ENCODE data around the gene DENR. TPM values are rescaled to one million over a fixed set of nuclear protein-coding genes. Genes with fewer than 3 reads are reported as not detected.
"Not testable (repeated sequence)": the region's sequence is repeated elsewhere in the genome, so short reads cannot be mapped to it uniquely, and the experiment has no call there.

The DENR gene
- total RNA-seq, 1 donor from 2014 or later: 53.3 TPM

DNA sequence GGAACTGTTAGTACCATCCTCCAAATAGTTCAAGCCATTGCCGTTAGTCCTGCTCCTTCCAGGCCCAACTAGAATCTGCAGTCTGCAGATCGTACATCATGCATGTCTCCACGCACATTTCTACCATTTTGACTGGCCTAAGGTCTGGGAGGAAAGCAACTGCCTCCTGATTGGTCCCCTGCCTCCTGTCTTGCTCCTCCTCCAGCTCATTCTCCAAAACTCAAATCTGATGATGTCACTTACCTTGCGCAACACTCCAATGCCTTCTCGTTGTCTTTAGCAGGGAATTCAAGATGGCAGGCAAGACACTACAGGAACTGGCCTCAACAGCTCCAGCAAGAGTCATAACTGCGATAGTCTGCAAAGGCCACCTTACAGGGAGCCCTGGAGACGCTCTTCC, 12.3 kb upstream of the DENR start:
- TF ChIP-seq, protein P1, sequence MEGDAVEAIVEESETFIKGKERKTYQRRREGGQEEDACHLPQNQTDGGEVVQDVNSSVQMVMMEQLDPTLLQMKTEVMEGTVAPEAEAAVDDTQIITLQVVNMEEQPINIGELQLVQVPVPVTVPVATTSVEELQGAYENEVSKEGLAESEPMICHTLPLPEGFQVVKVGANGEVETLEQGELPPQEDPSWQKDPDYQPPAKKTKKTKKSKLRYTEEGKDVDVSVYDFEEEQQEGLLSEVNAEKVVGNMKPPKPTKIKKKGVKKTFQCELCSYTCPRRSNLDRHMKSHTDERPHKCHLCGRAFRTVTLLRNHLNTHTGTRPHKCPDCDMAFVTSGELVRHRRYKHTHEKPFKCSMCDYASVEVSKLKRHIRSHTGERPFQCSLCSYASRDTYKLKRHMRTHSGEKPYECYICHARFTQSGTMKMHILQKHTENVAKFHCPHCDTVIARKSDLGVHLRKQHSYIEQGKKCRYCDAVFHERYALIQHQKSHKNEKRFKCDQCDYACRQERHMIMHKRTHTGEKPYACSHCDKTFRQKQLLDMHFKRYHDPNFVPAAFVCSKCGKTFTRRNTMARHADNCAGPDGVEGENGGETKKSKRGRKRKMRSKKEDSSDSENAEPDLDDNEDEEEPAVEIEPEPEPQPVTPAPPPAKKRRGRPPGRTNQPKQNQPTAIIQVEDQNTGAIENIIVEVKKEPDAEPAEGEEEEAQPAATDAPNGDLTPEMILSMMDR (IDR thresholded peaks at IDR 0.05): no peak
- Mint-ChIP-seq H3K9me3 (no peaks in the 10 kb centered on the region), H3K4me1 (no peaks in the 10 kb centered on the region), H3K27ac (no peak overlapping the region), H3K27me3 (no peaks in the 10 kb centered on the region), H3K36me3 (ENCODE audit: low read depth) (no peaks in the 10 kb centered on the region), H3K4me3 (no peak overlapping the region)
- ChIA-PET POLR2A (interaction anchor here (0.8 kb wide), 1 partner anchor 473 kb away, joined by 3 read pairs; no protein-coding TSS in a partner anchor), CTCF (no interaction called here)
- ATAC-seq (ENCODE audit: low read depth) (no peak), DNase-seq (no peak)
- intact Hi-C loops (cut with micrococcal nuclease): no loop called here

DNA sequence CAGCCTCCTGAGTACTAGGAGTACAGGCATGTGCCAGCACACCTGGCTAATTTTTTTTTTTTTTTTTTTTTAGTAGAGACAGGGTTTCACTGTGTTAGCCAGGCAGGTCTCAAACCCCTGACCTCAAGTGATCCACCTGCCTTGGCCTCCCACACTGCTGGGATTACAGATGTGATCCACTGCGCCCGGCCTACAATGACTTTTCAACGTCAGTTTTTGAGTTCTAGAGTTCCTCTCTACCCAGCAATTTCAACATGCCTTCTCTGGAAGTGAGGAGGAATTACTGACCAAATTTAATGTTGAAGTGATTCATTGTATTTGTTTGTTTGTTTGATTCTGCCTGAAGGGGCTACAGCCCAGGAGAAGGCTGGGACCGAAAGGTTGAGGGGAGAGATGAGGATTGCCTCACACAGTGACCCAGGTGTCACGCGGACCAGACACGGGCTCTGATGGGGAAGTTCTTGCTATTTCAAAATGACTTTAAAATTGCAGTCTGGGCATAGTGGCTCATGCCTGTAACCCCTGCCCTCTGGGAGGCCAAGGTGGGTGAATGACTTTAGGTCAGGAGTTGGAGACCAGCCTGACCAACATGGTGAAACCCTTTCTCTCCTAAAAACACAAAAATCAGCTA, 8.6 kb upstream of the DENR start:
- Mint-ChIP-seq H3K27ac (no peak overlapping the region), H3K4me1 (no peaks in the 10 kb centered on the region), H3K36me3 (ENCODE audit: low read depth) (no peaks in the 10 kb centered on the region), H3K9me3 (no peaks in the 10 kb centered on the region), H3K4me3 (no peak overlapping the region), H3K27me3 (no peaks in the 10 kb centered on the region)
- TF ChIP-seq, protein P1 (IDR thresholded peaks at IDR 0.05): no peak
- ChIA-PET CTCF (no interaction called here), POLR2A (interaction anchor here (0.7 kb wide), 1 partner anchor 150 kb away, joined by 6 read pairs; no protein-coding TSS in a partner anchor)
- intact Hi-C loops (cut with micrococcal nuclease): no loop called here
- no peak for DNase-seq
- ATAC-seq (ENCODE audit: low read depth): no peak

DNA sequence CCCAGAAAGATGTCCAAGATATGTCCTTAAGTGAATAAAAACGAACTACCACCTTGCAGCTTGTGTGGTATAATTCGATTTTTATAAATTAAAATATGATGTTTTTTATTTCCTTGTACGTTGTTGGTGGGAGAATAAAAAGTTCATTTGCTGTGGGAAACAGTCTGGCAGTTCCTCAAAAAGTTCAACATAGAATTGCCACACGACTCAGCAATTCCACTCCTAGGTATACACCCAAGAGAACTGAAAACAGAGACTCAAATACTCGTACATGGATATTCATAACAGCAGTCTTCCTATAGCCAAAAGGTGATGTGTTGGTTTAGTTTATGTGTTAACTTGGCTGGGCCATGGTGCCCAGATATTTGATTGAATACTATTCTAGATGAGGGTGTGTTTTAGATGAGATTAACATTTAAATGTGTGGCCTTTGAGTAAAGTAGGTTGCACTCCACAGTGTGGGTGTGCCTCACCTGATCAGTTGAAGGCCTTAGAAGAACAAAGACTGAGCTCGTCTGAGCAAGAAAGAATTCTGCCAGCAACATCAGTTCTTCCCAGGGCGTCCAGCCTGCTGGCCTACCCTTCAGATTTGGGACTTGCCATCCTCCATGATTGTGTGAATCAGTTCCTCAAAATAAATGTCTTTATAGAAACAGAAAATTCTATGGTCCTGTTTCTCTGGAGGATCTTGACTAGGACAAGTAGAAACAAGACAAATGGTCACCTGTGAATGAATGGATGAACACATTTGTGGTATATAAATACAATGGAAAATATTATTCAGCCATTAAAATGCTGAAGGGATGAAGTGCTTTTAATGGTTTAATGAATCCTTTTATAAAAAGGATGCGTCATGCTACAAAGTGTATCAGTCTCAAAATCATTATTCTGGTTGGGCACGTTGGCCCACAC, 5.1 kb upstream of the DENR start:
- H3K4me3 Mint-ChIP-seq: no peak overlapping the region
- ChIA-PET POLR2A (interaction anchor here (0.6 kb wide), 2 partner anchors 20 to 36 kb away, joined by 3 to 5 read pairs; no protein-coding TSS in a partner anchor), CTCF (no interaction called here)

DNA sequence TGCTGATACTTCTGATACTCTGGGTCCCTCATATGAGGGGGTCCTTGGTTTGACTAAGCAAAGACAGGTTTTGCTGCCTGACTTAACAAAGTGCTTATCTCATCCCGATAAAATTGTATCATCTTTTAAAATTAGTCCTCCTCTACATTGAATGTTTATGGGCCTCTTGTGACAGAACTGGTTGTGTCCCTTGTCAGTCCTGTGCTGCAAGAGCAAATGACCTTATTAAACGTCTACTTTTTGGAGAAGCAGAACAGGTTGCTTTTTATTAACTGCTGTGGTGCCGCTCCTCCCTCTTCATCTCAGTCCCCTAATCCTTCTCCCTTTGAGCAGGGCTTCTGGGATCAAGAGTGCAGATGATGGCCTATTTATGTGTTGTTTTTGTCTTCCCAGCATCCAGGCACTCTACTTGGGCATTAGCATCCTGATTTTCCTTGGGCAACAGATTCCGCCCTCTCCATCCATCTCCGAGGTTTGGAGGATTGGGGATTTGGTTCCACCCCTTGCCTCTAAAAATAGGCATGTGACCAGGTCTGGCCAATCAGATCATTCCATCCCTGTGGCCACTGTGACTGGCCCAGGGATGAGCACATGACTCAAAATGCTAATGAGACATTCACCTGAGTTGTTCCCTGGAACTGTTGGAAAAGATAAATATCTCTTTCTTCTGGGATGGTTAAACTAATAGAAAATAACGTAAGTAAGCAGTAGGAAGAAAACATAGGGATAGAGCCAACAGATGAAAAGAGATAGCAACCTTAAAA, 2.9 kb upstream of the DENR start:
- peaks cover 36% of the 10 kb centered on the region for H3K4me1 Mint-ChIP-seq
- DNase-seq (no peak), ATAC-seq (ENCODE audit: low read depth) (no peak)
- ChIA-PET CTCF (no interaction called here), POLR2A (interaction anchor here (1.0 kb wide), 1 partner anchor 111 kb away, joined by 3 read pairs; no protein-coding TSS in a partner anchor)
- peaks cover 21% of the 10 kb centered on the region for H3K36me3 Mint-ChIP-seq (ENCODE audit: low read depth)
- no peak overlapping the region for H3K4me3 Mint-ChIP-seq
- peak overlapping the region; percentile 11 for H3K27ac Mint-ChIP-seq
- intact Hi-C loops (cut with micrococcal nuclease): loop anchor here (2.0 to 10.0 kb wide), 2 partner anchors 23 to 485 kb away; partner anchors contain the start of genes MPHOSPH9 and MTRFR
- no peaks in the 10 kb centered on the region for H3K27me3 Mint-ChIP-seq
- H3K9me3 Mint-ChIP-seq: no peaks in the 10 kb centered on the region
- TF ChIP-seq, protein P1 (IDR thresholded peaks at IDR 0.05): no peak

More for the DNA sequence above, 5.1 kb upstream of the DENR start:
- Mint-ChIP-seq H3K4me1 (peaks cover 18% of the 10 kb centered on the region), H3K27ac (no peak overlapping the region), H3K36me3 (ENCODE audit: low read depth) (no peaks in the 10 kb centered on the region), H3K27me3 (no peaks in the 10 kb centered on the region), H3K9me3 (no peaks in the 10 kb centered on the region)
- TF ChIP-seq, protein P1 (IDR thresholded peaks at IDR 0.05): no peak
- ATAC-seq (ENCODE audit: low read depth): no peak
- intact Hi-C loops (cut with micrococcal nuclease): no loop called here
- DNase-seq: no peak

DNA sequence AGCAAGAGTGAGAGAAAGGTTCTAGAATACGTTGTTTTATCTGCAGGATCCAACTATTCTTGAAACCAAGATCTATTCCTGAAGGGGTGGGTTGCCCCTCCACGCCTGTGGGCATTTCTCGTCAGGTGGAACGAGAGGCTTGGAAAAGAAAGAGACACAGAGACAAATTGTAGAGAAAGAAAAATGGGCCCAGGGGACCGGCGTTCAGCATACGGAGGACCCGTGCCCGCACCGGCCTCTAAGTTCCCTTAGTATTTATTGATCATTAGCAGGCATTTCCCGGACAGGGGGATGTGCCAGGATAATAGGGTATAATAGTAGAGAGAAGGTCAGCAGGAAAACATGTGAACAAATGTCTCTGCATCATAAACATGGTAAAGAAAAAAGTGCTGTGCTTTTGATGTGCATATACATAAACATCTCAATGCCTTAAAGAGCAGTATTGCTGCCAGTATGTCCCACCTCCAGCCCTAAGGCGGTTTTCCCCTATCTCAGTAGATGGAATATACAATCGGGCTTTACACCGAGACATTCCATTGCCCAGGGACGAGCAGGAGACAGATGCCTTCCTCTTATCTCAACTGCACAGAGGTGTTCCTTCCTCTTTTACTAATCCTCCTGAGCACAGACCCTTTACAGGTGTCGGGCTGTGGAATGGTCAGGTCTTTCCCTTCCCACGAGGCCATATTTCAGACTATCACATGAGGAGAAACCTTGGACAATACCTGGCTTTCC, 1.7 kb upstream of the DENR start:
- DNase-seq; POLR2A ChIA-PET; ATAC-seq (ENCODE audit: low read depth); H3K9me3 Mint-ChIP-seq; CTCF ChIA-PET; H3K27me3 Mint-ChIP-seq: not testable (repeated sequence)
- Mint-ChIP-seq H3K4me1 (peaks cover 36% of the 10 kb centered on the region), H3K27ac (peak overlapping the region; percentile 92), H3K36me3 (ENCODE audit: low read depth) (peaks cover 32% of the 10 kb centered on the region), H3K4me3 (peak overlapping the region; percentile 71)
- intact Hi-C loops (cut with micrococcal nuclease): loop anchor here (2.0 to 10.0 kb wide), 2 partner anchors 24 to 484 kb away; partner anchors contain the start of genes MPHOSPH9 and MTRFR

Data from activated B cell treated with CpG ODN at 0.5 μM for 24 hours (primary cell).